ENCODE measurements around the gene DVL1. TPM values are rescaled to one million over a fixed set of nuclear protein-coding genes. Genes with fewer than 3 reads are reported as not detected.

The DVL1 gene
- polyA plus RNA-seq, 10 donors = 26.6 to 50.4 (median 34.9) TPM

GRCh38 chr1:1342061-1342562, 7.1 kb downstream of the DVL1 start:
- DNase-seq = no peak

- DNase-seq = no peak
Measured at GRCh38 chr1:1341549-1342021, 7.6 kb downstream of the DVL1 start.

- no peak for DNase-seq
Measured at GRCh38 chr1:1340791-1341548, 8.2 kb downstream of the DVL1 start.

- DNase-seq = no peak
Measured at GRCh38 chr1:1340185-1340584, 9.0 kb downstream of the DVL1 start.

GRCh38 chr1:1338278-1338677, 10.9 kb downstream of the DVL1 start:
- no peak for DNase-seq

- no peak for DNase-seq
Measured at GRCh38 chr1:1337793-1338147, 11.4 kb downstream of the DVL1 start.

GRCh38 chr1:1336931-1337792, 12.1 kb downstream of the DVL1 start:
- DNase-seq = no peak

- DNase-seq = no peak
Measured at GRCh38 chr1:1336446-1336845, 12.8 kb downstream of the DVL1 start.

GRCh38 chr1:1335792-1336248, 13.4 kb downstream of the DVL1 start:
- no peak for DNase-seq

GRCh38 chr1:1335283-1335682, 13.9 kb downstream of the DVL1 start:
- no peak for DNase-seq

GRCh38 chr1:1334835-1335234, 14.4 kb downstream of the DVL1 start:
- no peak for DNase-seq

GRCh38 chr1:1333551-1334241, 15.5 kb downstream of the DVL1 start:
- no peak for DNase-seq

GRCh38 chr1:1332774-1333480, 16.3 kb downstream of the DVL1 start:
- no peak for DNase-seq

GRCh38 chr1:1332031-1332755, 17.0 kb downstream of the DVL1 start:
- DNase-seq = no peak

- DNase-seq = no peak
Measured at GRCh38 chr1:1331068-1331965, 17.9 kb downstream of the DVL1 start, which contains the start of gene TAS1R3. Gene TAS1R3 (plus strand): TSS chr1:1331280. CDS start chr1:1331346, 66 bp downstream.

GRCh38 chr1:1330366-1331067, 18.7 kb downstream of the DVL1 start:
- DNase-seq = no peak

- DNase-seq = no peak
Measured at GRCh38 chr1:1329304-1330210, 19.7 kb downstream of the DVL1 start.

- DNase-seq = no peak
Measured at GRCh38 chr1:1328254-1328653, 21.0 kb downstream of the DVL1 start.

Measured in muscle of back (tissue), 11 donors.